GM12865 (cell line): ENCODE measurements around the gene SLC43A2.

Experiments used
- DNase-seq: peaks from one replicate; pipeline ENCODE4 v3.0.0; 2010; ENCODE audit warnings: low read depth
- H3K4me3 ChIP-seq: 2 replicates; pipeline ENCODE4 v1.5.1; 2011; ENCODE audit warnings: mild to moderate bottlenecking, low read depth, low read length, control low read depth
- TF ChIP-seq, protein P1 (sequence below): IDR thresholded peaks from 2 replicates; pipeline ENCODE4 v1.5.1; 2011; ENCODE audit warnings: low read length, control low read depth, low read depth, inconsistent platforms; ENCODE audit not compliant: insufficient read depth; ENCODE audit errors: missing control alignments

SLC43A2 gene

DNA sequence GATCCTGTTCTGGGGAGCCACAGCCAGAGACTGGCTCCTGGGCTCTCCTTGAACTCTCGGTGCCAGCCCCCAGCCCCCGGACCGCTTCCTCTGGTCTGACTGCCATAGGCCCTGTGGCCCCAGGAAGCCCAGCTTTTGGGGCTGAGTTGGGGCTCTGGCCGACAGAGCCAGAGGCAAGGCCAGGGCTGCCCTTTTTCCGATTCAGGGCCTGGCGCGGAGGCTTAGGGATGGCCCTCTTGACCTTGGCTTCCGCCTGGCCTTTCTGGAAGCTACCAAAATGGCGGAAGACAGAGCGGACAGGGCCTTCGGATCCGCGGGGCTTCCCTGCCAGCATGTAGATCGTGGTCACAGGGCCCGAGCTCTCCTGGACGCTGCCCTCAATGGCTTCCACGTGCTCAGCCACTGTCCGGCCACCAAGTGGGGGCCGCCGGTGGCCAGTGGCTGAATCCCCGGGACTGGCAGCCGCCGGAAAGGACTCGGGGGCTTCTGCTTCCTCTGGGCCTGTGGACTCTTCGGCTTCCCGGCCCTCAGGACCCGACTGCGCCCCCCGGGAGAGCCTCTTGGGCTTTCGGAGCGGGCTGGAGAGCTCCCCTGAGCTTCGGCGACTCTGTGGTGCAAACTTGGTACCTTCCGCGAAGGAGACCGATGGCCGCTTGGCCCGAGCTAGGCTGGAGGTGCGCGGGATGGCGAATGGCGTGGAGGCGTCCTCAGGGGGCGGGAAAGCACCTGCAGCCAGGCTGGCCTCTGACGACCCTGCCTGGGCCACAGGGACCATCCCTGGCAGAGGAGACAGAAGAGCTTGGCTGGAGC, 6.4 kb upstream of the SLC43A2 start:
- no peak overlapping the region for H3K4me3 ChIP-seq
- no peak for DNase-seq
- TF ChIP-seq, protein P1, sequence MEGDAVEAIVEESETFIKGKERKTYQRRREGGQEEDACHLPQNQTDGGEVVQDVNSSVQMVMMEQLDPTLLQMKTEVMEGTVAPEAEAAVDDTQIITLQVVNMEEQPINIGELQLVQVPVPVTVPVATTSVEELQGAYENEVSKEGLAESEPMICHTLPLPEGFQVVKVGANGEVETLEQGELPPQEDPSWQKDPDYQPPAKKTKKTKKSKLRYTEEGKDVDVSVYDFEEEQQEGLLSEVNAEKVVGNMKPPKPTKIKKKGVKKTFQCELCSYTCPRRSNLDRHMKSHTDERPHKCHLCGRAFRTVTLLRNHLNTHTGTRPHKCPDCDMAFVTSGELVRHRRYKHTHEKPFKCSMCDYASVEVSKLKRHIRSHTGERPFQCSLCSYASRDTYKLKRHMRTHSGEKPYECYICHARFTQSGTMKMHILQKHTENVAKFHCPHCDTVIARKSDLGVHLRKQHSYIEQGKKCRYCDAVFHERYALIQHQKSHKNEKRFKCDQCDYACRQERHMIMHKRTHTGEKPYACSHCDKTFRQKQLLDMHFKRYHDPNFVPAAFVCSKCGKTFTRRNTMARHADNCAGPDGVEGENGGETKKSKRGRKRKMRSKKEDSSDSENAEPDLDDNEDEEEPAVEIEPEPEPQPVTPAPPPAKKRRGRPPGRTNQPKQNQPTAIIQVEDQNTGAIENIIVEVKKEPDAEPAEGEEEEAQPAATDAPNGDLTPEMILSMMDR: no peak

DNA sequence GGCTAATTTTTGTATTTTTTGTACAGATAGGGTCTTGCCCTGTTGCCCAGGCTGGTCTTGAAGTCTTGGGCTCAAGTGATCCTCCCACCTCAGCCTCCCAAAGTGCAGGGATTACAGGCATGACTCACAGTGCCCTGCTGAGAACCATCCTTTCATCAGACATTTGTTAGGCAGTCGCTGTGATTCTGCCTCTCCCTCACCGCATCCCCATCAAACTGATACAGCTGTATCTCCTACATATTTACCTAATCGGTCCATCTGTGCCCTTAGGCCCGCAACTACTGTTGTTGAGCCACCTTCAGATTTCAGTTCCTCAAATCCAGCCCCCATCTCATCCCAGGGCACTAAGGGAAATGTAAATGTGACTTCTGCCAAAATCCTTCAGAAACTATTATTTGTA, 2.0 kb upstream of the SLC43A2 start:
- TF ChIP-seq, protein P1: no peak
- DNase-seq: no peak
- H3K4me3 ChIP-seq: no peak overlapping the region

DNA sequence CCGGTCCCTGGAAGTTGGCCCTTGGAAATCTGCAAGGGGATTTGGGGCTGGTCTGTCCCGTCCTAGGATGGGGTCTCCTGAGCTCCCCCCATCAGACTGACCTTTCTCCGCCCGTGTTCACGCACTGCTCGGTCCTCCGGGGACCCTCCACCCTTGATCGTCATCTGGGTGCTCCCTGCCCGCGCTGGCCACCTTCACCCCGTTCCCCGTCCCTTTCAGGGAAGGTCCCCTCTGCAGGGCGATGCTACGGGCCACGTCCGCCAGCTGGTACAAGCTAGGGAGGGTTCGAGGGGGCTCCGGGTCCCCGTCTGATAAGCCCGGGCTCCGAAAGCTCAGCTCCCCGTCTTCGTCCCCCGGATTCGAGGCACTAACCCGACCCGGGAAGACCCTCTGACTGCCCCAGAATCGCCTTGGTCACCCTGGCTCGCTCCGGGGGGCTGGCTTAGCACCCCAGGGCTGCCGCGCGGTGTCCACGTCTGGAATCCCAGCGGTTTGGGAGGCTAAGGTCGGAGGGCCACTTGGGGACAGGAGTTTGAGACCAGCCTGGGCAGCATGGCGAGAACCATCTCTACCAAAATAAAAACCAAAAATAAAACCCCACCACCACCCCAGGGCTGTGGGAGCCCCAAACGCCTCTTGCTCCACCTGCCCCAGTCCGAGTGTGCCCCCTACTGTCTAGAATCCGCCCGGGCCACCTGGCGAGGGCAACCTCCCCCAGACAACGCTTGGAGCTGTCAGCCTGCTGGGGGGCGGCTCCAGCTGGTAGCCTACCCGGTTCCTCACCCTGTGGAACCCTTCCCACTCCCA, 1.1 kb upstream of the SLC43A2 start:
- peak; percentile 84 for DNase-seq
- TF ChIP-seq, protein P1: peak; percentile 74

DNA sequence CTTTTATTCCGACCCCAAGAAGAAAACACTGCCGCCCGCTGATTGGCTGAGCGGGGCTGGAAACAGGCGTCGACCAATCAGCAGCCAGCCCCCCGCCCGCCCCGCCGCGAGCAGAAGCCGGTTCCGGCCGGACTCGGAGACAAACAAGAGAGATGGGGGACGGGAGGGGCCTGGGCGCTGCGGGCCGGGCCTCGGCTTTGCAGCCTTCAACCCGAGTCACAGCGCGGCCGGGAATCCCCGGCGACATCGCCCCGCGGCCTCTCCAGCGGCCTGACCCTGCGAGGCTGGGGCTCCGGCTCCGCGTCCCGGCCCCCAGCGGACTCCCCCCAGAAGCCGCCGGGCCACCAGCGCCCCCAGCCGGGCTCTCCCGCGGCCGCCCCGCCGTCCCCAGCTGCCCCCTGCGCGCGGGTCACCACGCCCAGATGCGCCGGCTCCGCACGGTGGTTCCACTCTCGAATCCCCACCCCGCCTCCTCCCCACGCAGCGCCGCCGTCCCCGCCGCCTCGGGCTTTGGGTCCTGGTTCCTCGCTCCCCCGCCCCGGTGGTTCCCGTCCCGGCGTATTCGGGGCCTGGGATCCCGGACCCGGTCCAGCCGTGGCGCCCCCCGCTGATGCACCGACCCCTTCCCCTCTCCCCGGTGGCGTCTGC, 346 bp upstream of the SLC43A2 start:
- TF ChIP-seq, protein P1: peak; percentile 39
- peak overlapping the region; percentile 86 for H3K4me3 ChIP-seq
- DNase-seq: peak; percentile 97

More for the DNA sequence above, 1.1 kb upstream of the SLC43A2 start:
- H3K4me3 ChIP-seq: peak overlapping the region; percentile 86

DNA sequence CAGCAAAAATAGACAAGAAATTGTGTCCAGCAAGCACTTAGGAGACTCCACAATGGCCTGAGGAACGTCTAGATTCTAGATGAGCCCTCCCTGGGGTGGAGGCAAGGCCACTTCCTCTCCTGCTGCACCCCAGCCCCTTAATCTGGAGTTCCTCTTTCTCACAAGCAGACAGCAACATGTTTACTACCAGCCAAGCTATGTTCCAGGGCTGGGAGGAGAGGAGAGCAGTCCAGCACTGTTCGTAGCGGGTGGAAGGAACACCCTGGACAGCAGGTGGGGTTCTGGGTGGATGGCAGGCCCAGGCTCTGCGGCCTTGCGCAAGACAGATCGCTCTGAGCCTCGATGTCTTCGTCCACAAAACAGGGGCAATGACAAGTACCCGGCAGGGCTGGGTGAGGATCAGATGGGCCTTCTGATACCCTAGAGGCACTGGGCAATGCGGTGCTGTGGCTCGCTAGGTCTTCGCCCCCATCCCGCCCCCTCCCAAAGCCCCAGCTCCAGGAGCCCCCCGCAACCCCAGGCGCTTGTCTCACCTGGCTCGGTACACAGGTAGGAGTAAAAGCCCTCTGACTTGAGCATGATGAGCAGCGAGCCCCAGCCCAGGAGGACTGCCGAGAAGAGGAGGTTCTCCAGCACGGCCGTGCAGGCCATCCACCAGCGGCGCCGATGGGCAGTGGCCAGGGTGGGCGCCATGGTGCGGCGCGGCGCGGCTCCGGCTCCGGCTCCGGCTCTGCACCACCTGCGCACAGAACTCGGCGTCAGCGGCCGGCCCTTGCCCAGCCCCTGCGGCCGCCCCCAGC, 1.3 kb downstream of the SLC43A2 start:
- H3K4me3 ChIP-seq: peak overlapping the region; percentile 86
- TF ChIP-seq, protein P1: no peak
- DNase-seq: peak; percentile 57

DNA sequence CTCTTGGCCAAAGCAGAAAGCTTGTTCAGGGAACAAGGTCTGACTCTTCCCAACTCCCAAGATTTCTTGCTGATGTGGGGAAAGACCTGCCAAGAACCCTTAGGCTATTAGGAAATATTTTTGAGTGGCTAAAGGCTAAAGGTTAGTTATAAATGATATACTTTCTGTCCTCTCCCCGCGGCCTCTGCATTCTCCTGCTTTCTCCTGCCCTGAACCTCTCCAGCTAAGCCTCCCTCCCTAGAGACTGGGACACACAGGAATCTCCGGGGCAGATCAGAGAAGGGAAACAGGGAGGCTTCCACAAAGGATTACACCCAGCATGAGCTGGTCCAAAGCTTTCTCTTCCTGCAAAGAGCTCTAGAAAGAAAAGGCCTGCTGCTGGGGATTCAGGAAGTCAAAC, 2.3 kb downstream of the SLC43A2 start:
- no peak overlapping the region for H3K4me3 ChIP-seq
- no peak for DNase-seq
- TF ChIP-seq, protein P1: no peak
